DOHH2 (cell line): ENCODE results near the gene MRPL40.

Experiments
- H3F3A ChIP-seq: fragments of 200-600 bp; sonication (generic), shearing (Covaris generic); 2 replicates; pipeline ENCODE4 v1.6.0; 2016; ENCODE audit warnings: antibody characterized with exemption, mild to moderate bottlenecking; ENCODE audit not compliant: control insufficient read depth, insufficient read depth
- H3K27ac ChIP-seq: fragments of 200-600 bp; sonication (generic); 2 replicates; pipeline ENCODE4 v1.5.1; 2014; ENCODE audit warnings: low read depth, mild to moderate bottlenecking, low read length, moderate library complexity
- H3K27me3 ChIP-seq: fragments of 200-600 bp; sonication (generic); 2 replicates; pipeline ENCODE4 v1.6.1; 2014; ENCODE audit warnings: mild to moderate bottlenecking, low read length, mixed read lengths; ENCODE audit not compliant: control insufficient read depth
- H3K36me3 ChIP-seq: fragments of 200-600 bp; sonication (generic); 2 replicates; pipeline ENCODE4 v1.6.1; 2014; ENCODE audit warnings: mild to moderate bottlenecking, low read length, moderate library complexity, mixed read lengths; ENCODE audit not compliant: control insufficient read depth
- H3K4me1 ChIP-seq: fragments of 200-600 bp; sonication (generic); 2 replicates; pipeline ENCODE4 v1.6.1; 2014; ENCODE audit warnings: mild to moderate bottlenecking, low read length, mixed read lengths; ENCODE audit not compliant: control insufficient read depth
- H3K4me2 ChIP-seq: fragments of 200-600 bp; sonication (generic); 2 replicates; pipeline ENCODE4 v1.6.0; 2014; ENCODE audit warnings: mild to moderate bottlenecking, low read length, moderate library complexity
- H3K4me3 ChIP-seq: fragments of 200-600 bp; sonication (generic); 2 replicates; pipeline ENCODE4 v1.5.1; 2014; ENCODE audit warnings: mild to moderate bottlenecking, low read length, mixed read lengths
- H3K79me2 ChIP-seq: fragments of 200-600 bp; sonication (generic); 2 replicates; pipeline ENCODE4 v1.6.1; 2014; ENCODE audit warnings: mild to moderate bottlenecking, low read length, mixed read lengths; ENCODE audit not compliant: control insufficient read depth
- H3K9me2 ChIP-seq: fragments of 200-600 bp; sonication (generic); replicated peaks from 2 replicates; pipeline ENCODE4 v1.6.1; 2014; ENCODE audit warnings: mild to moderate bottlenecking, low read length, mixed read lengths; ENCODE audit not compliant: control insufficient read depth
- H3K9me3 ChIP-seq: fragments of 200-600 bp; sonication (generic); 2 replicates; pipeline ENCODE4 v1.6.1; 2014; ENCODE audit warnings: antibody characterized with exemption, low read length, mixed read lengths; ENCODE audit not compliant: control insufficient read depth, insufficient read depth
- H4K20me1 ChIP-seq: fragments of 200-600 bp; sonication (generic); 2 replicates; pipeline ENCODE4 v1.6.0; 2014; ENCODE audit warnings: low read depth, mild to moderate bottlenecking, antibody characterized with exemption, low read length, moderate library complexity; ENCODE audit not compliant: control insufficient read depth, insufficient read depth
- EZH2phosphoT487 ChIP-seq: fragments of 200-600 bp; sonication (generic); IDR thresholded peaks from 2 replicates; pipeline ENCODE4 v1.6.1; 2017; ENCODE audit warnings: borderline replicate concordance, mild to moderate bottlenecking, antibody characterized with exemption, low read length, moderate library complexity, mixed read lengths
- TF ChIP-seq, protein P1 (sequence below): fragments of 200-600 bp; sonication (generic); IDR thresholded peaks from one replicate; pipeline ENCODE4 v1.5.1; 2014; ENCODE audit warnings: antibody characterized with exemption, mild to moderate bottlenecking, low read depth, low read length; ENCODE audit not compliant: poor library complexity, severe bottlenecking

The MRPL40 gene

DNA sequence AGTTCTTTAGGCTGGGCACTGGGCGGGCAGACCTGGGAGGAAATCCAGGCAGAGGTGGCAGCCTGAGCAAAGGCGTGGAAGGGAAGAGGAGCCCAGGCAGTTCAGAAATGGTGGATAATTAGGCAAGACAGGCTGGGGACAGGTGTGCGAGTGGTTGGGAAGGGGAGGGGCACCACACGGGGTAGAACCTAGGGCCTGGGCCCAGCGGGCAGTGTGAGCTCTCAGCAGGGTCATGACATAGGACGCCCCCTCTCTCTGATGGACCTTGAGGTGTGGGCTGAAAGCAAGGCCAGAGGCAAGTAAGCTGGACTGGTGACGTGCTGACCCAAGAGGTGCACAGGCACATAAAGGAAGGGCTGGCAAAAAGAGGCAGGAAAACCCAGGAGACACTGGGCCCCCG lies 39.9 kb downstream of the MRPL40 start:
- Histone ChIP-seq H3K9me2 (no peaks in the 10 kb centered on the region), H3K27me3 (no peaks in the 10 kb centered on the region), H3K4me3 (no peak overlapping the region), H3K79me2 (peaks cover 39% of the 10 kb centered on the region), H4K20me1 (peaks cover 6% of the 10 kb centered on the region; the same call in 1 of the 2 replicates), H3K27ac (no peak overlapping the region), H3K4me2 (no peak overlapping the region), H3F3A (no peaks in the 10 kb centered on the region), H3K9me3 (no peaks in the 10 kb centered on the region), H3K4me1 (peaks cover 3% of the 10 kb centered on the region), H3K36me3 (peaks cover 88% of the 10 kb centered on the region)
- TF ChIP-seq, protein P1, sequence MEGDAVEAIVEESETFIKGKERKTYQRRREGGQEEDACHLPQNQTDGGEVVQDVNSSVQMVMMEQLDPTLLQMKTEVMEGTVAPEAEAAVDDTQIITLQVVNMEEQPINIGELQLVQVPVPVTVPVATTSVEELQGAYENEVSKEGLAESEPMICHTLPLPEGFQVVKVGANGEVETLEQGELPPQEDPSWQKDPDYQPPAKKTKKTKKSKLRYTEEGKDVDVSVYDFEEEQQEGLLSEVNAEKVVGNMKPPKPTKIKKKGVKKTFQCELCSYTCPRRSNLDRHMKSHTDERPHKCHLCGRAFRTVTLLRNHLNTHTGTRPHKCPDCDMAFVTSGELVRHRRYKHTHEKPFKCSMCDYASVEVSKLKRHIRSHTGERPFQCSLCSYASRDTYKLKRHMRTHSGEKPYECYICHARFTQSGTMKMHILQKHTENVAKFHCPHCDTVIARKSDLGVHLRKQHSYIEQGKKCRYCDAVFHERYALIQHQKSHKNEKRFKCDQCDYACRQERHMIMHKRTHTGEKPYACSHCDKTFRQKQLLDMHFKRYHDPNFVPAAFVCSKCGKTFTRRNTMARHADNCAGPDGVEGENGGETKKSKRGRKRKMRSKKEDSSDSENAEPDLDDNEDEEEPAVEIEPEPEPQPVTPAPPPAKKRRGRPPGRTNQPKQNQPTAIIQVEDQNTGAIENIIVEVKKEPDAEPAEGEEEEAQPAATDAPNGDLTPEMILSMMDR: no peak
- TF ChIP-seq EZH2phosphoT487: no peak

- Histone ChIP-seq H3K79me2 (peaks cover 53% of the 10 kb centered on the region), H3K27ac (no peak overlapping the region), H3K4me1 (peaks cover 11% of the 10 kb centered on the region), H4K20me1 (peaks cover 11% of the 10 kb centered on the region; the same call in 1 of the 2 replicates), H3K9me2 (no peaks in the 10 kb centered on the region), H3K9me3 (no peaks in the 10 kb centered on the region), H3F3A (no peaks in the 10 kb centered on the region), H3K4me3 (no peak overlapping the region), H3K36me3 (peaks cover 76% of the 10 kb centered on the region), H3K4me2 (no peak overlapping the region), H3K27me3 (no peaks in the 10 kb centered on the region)
- TF ChIP-seq, protein P1: no peak
- TF ChIP-seq EZH2phosphoT487: no peak
These were observed 41.2 kb downstream of the MRPL40 start for GRCh38 chr22:19473578-19473977.

DNA sequence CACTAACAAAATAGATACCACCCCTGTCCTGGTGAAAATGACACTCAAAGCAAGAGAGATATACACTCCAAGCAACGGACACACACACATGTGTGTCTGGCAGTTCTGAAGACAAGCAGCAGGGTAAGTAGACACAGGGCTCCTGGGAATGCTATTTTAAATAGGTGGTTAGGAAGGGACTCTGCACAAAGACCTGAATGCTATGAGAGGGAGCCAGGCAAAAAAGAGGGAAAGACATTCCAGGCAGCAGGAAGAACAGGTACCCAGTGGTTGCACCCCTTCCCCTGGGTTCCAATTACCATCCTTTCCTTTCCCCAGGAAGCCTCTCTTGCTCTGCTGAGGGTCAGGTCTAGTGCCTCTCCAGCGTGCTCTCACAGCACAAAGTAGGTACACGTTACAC lies 43.7 kb downstream of the MRPL40 start:
- H4K20me1 ChIP-seq: peaks cover 17% of the 10 kb centered on the region; the same call in 1 of the 2 replicates
- TF ChIP-seq, protein P1: no peak
- no peak for TF ChIP-seq EZH2phosphoT487
- peaks cover 66% of the 10 kb centered on the region for H3K36me3 ChIP-seq

More for the DNA sequence above, 43.7 kb downstream of the MRPL40 start:
- Histone ChIP-seq H3F3A (no peaks in the 10 kb centered on the region), H3K4me3 (no peak overlapping the region), H3K4me1 (peaks cover 18% of the 10 kb centered on the region), H3K27ac (no peak overlapping the region), H3K9me2 (no peaks in the 10 kb centered on the region), H3K4me2 (no peak overlapping the region), H3K9me3 (no peaks in the 10 kb centered on the region), H3K79me2 (peaks cover 70% of the 10 kb centered on the region), H3K27me3 (no peaks in the 10 kb centered on the region)
